IMR-90 (cell line): Measurements from ENCODE around the gene ADRA1B. TPM values are rescaled to one million over a fixed set of nuclear protein-coding genes. Genes with fewer than 3 reads are reported as not detected.

Experiments used
- ATAC-seq: fragments of 200-7000 bp; cut with Tn5 transposase; 2 replicates; pipeline ENCODE4 v1.9.1; 2020; ENCODE audit warnings: low read depth, mild to moderate bottlenecking, moderate library complexity
- BruUV-seq: library from RNA; stranded (reverse); fragments of 400-500 nt; replicated peaks from 2 replicates; lab custom pipeline; 2021; lab: Mats Ljungman, UMichigan
- CTCF ChIA-PET: fragments of 300-600 bp; formaldehyde crosslinking; extraction: SDS; loops from one replicate; lab custom pipeline; 2021; ENCODE audit warnings: antibody characterized with exemption; lab: Yijun Ruan, JAX
- POLR2A ChIA-PET: fragments of 300-600 bp; sonication (Branson Sonifier 250); formaldehyde crosslinking; loops from one replicate; lab custom pipeline; 2022; ENCODE audit warnings: antibody characterized with exemption; ENCODE audit not compliant: unreplicated experiment; lab: Charles Lee
- DNase-seq: peaks from one replicate; pipeline ENCODE4 v3.0.0; 2013
- H2AFZ ChIP-seq: replicated peaks from 2 replicates; pipeline ENCODE3; 2013; ENCODE audit warnings: low read length, mild to moderate bottlenecking; ENCODE audit not compliant: poor library complexity
- H2AK5ac ChIP-seq: 2 replicates; pipeline ENCODE4 v1.6.1; 2013; ENCODE audit warnings: low read depth, low read length, inconsistent platforms
- H2AK9ac ChIP-seq: replicated peaks from 2 replicates; pipeline ENCODE3; 2013; ENCODE audit warnings: mild to moderate bottlenecking, low read depth, low read length, moderate library complexity; ENCODE audit not compliant: poor library complexity
- H2BK120ac ChIP-seq: 2 replicates; pipeline ENCODE4 v1.6.1; 2013; ENCODE audit warnings: low read depth, low read length, inconsistent platforms
- H2BK15ac ChIP-seq: 3 replicates; pipeline ENCODE4 v1.6.1; 2013; ENCODE audit warnings: low read depth, low read length, inconsistent platforms
- H2BK20ac ChIP-seq: 2 replicates; pipeline ENCODE4 v1.6.1; 2013; ENCODE audit warnings: low read depth, mild to moderate bottlenecking, inconsistent platforms, low read length, moderate library complexity
- H2BK5ac ChIP-seq: 2 replicates; pipeline ENCODE4 v1.6.1; 2013; ENCODE audit warnings: mild to moderate bottlenecking, low read depth, low read length, inconsistent platforms; ENCODE audit not compliant: poor library complexity, severe bottlenecking
- H3K14ac ChIP-seq: replicated peaks from 2 replicates; pipeline ENCODE4 v1.6.1; 2013; ENCODE audit warnings: low read depth, low read length, inconsistent platforms
- H3K18ac ChIP-seq: 2 replicates; pipeline ENCODE4 v1.6.1; 2013; ENCODE audit warnings: low read depth, low read length, control low read depth
- H3K23ac ChIP-seq: 2 replicates; pipeline ENCODE4 v1.6.1; 2013; ENCODE audit warnings: low read depth, low read length, inconsistent platforms
- H3K27ac ChIP-seq: 2 replicates; pipeline ENCODE4 v1.5.1; 2013; ENCODE audit warnings: mild to moderate bottlenecking, control low read depth, low read length; ENCODE audit not compliant: insufficient read depth
- H3K27me3 ChIP-seq: 2 replicates; pipeline ENCODE4 v1.6.1; 2013; ENCODE audit warnings: low read length; ENCODE audit not compliant: control insufficient read depth, insufficient read depth
- H3K36me3 ChIP-seq: 2 replicates; pipeline ENCODE4 v1.6.1; 2013; ENCODE audit warnings: low read length, mixed read lengths; ENCODE audit not compliant: control insufficient read depth, insufficient read depth
- H3K4ac ChIP-seq: 2 replicates; pipeline ENCODE4 v1.6.1; 2013; ENCODE audit warnings: low read depth, low read length, inconsistent platforms
- H3K4me1 ChIP-seq: 2 replicates; pipeline ENCODE4 v1.6.1; 2013; ENCODE audit warnings: low read length, mixed read lengths; ENCODE audit not compliant: control insufficient read depth, insufficient read depth
- H3K4me2 ChIP-seq: 2 replicates; pipeline ENCODE4 v1.6.1; 2013; ENCODE audit warnings: low read depth, mild to moderate bottlenecking, control low read depth, low read length, moderate library complexity
- H3K4me3 ChIP-seq: 2 replicates; pipeline ENCODE4 v1.5.1; 2013; ENCODE audit warnings: low read depth, mild to moderate bottlenecking, control low read depth, low read length, moderate library complexity; ENCODE audit not compliant: insufficient read depth
- H3K56ac ChIP-seq: 2 replicates; pipeline ENCODE4 v1.6.1; 2013; ENCODE audit warnings: low read length, inconsistent platforms; ENCODE audit not compliant: insufficient read depth; ENCODE audit errors: extremely low read depth
- H3K79me1 ChIP-seq, 2 experiments: 2 replicates each; pipeline ENCODE4 v1.6.1; 2013; ENCODE audit warnings: low read length in 2 of 2, inconsistent platforms in 1 of 2, low read depth in 1 of 2
- H3K9ac ChIP-seq: 2 replicates; pipeline ENCODE4 v1.6.1; 2013; ENCODE audit warnings: low read depth, low read length, control low read depth
- H3K9me1 ChIP-seq: 2 replicates; pipeline ENCODE4 v1.6.1; 2013; ENCODE audit warnings: low read length, inconsistent platforms; ENCODE audit not compliant: insufficient read depth
- H3K9me3 ChIP-seq: 2 replicates; pipeline ENCODE4 v1.6.1; 2013; ENCODE audit warnings: low read length; ENCODE audit not compliant: control insufficient read depth, insufficient read depth
- H4K20me1 ChIP-seq: 2 replicates; pipeline ENCODE4 v1.6.1; 2013; ENCODE audit warnings: low read length, inconsistent platforms; ENCODE audit not compliant: insufficient read depth
- H4K5ac ChIP-seq: 2 replicates; pipeline ENCODE4 v1.6.1; 2013; ENCODE audit warnings: mild to moderate bottlenecking, low read depth, low read length, control low read depth
- H4K8ac ChIP-seq, 2 experiments: 2 replicates each; pipeline ENCODE4 v1.6.1; 2013; ENCODE audit warnings: low read depth in 2 of 2, low read length in 2 of 2, control low read depth in 1 of 2, inconsistent platforms in 1 of 2
- H4K91ac ChIP-seq: 2 replicates; pipeline ENCODE4 v1.6.1; 2013; ENCODE audit warnings: low read depth, low read length, inconsistent platforms; ENCODE audit not compliant: insufficient read depth
- BHLHE40 ChIP-seq: fragments of 150-350 bp; IDR thresholded peaks from 2 replicates; pipeline ENCODE4 v1.6.1; 2016; ENCODE audit warnings: mild to moderate bottlenecking, low read depth, low read length
- NFE2L2 ChIP-seq: fragments of 150-350 bp; IDR thresholded peaks from 2 replicates; pipeline ENCODE4 v1.6.1; 2016; ENCODE audit warnings: low read depth, mild to moderate bottlenecking, low read length
- POLR2A ChIP-seq: IDR thresholded peaks from 2 replicates; pipeline ENCODE4 v1.6.1; 2012; ENCODE audit warnings: mild to moderate bottlenecking, low read depth, low read length
- WGBS, 2 experiments: methylation state at CpG; one replicate each; pipeline versions ENCODE4 v1.1.5 to v1.1.7; 2013; ENCODE audit warnings: missing lambda C conversion rate in 2 of 2; ENCODE audit not compliant: insufficient read length in 1 of 2; ENCODE audit errors: extremely low coverage in 2 of 2; 5-methylcytosine and 5-hydroxymethylcytosine counted together
- dilution Hi-C: fragments of 300-500 bp; cut with HindIII; formaldehyde crosslinking; loops from one replicate; pipeline ENCODE4 v1.14.3; 2018; ENCODE audit warnings: low sequenced_read_pairs; ENCODE audit not compliant: unreplicated experiment
- in situ Hi-C: fragments of 300-500 bp; cut with MboI; formaldehyde crosslinking; loops from 3 replicates; pipeline ENCODE4 v1.14.3; 2019; ENCODE audit warnings: low sequenced_read_pairs, inconsistent platforms, mixed read lengths
- intact Hi-C: fragments of 100-400 bp; cut with micrococcal nuclease; formaldehyde crosslinking; loops from 2 replicates; pipeline ENCODE4 v1.10.0; 2022
- polyA plus RNA-seq, 3 experiments: library from polyadenylated mRNA; depleted of rRNA; stranded (reverse); fragments of >200 nt; gene quantifications; 2 replicates each; pipeline ENCODE4 v1.2.3, GENCODE V29; 2012; ENCODE audit warnings: low replicate concordance in 1 of 3
- total RNA-seq: library from RNA; depleted of rRNA; stranded (reverse); fragments of >200 nt; gene quantifications from 2 replicates; pipeline ENCODE4 v1.2.3, GENCODE V29; 2012

ADRA1B gene
- total and polyA plus RNA-seq, 2 of the 4 experiments (the other 2 are of a cell fraction), result 0.18 to 1.5 TPM

- Histone ChIP-seq H2BK120ac (peak overlapping the region; percentile 76; the same call in 1 of the 2 replicates), H2BK20ac (peak overlapping the region; percentile 16; the same call in 1 of the 2 replicates), H3K4ac (peak overlapping the region; percentile 59), H3K23ac (no peak overlapping the region), H3K27me3 (no peaks in the 10 kb centered on the region), H4K8ac (no peak overlapping the region), H3K14ac (no peak overlapping the region), H3K4me3 (no peak overlapping the region), H3K9me3 (no peaks in the 10 kb centered on the region), H3K36me3 (no peaks in the 10 kb centered on the region), H4K91ac (0 out of 2 replicates have a peak overlapping the region, but pooled peaks have one; percentile 8), H2AK5ac (no peak overlapping the region; the same call in 1 of the 2 replicates), H2AK9ac (no peak overlapping the region), H3K18ac (no peak overlapping the region), H3K9ac (no peak overlapping the region), H4K5ac (no peak overlapping the region), H3K4me1 (peaks cover 10% of the 10 kb centered on the region), H2AFZ (no peak overlapping the region), H3K27ac (no peak overlapping the region), H3K4me2 (no peak overlapping the region), H4K20me1 (no peaks in the 10 kb centered on the region), H3K9me1 (peaks cover 14% of the 10 kb centered on the region), H3K79me1 (no peaks in the 10 kb centered on the region), H2BK15ac (peak overlapping the region; percentile 58; the same call in 2 of the 3 replicates), H3K56ac (no peak overlapping the region), H2BK5ac (no peak overlapping the region)
- TF ChIP-seq NFE2L2 (no peak), BHLHE40 (no peak), POLR2A (no peak)
- ChIA-PET POLR2A (no interaction called here), CTCF (no interaction called here)
- no TSS peak for BruUV-seq
- intact Hi-C loops (no loop called here), dilution Hi-C loops (no loop called here), in situ Hi-C loops (no loop called here)
- ATAC-seq, result no peak
- 83% methylated on average over 1 of the region's 2 CpGs; no CpG with 5 or more reads in 1 of the 2 experiments for WGBS, 2 experiments
- no peak for DNase-seq
These were observed 5.4 kb upstream of the ADRA1B start for GRCh38 chr5:159910843-159911229.
